HG02885 (cell line): ENCODE data around the gene IQCK.

Experiments used
- ATAC-seq: cut with Tn5 transposase; IDR thresholded peaks from one replicate; pipeline ENCODE4 v1.9.1; 2021; ENCODE audit warnings: mild to moderate bottlenecking; ENCODE audit not compliant: unreplicated experiment, poor library complexity

IQCK gene

GRCh38 chr16:19830902-19831560 is 113.0 kb downstream of the IQCK start:
- no peak for ATAC-seq

- no peak for ATAC-seq
Measured at GRCh38 chr16:19831678-19832077, 113.6 kb downstream of the IQCK start.

- ATAC-seq, result no peak
Measured at GRCh38 chr16:19833176-19833575, 115.1 kb downstream of the IQCK start.

GRCh38 chr16:19833581-19833980 is 115.5 kb downstream of the IQCK start:
- no peak for ATAC-seq

- no peak for ATAC-seq
Measured at GRCh38 chr16:19835196-19835595, 117.1 kb downstream of the IQCK start.

GRCh38 chr16:19835968-19836421 is 117.9 kb downstream of the IQCK start:
- no peak for ATAC-seq

- no peak for ATAC-seq
Measured at GRCh38 chr16:19837331-19837980, 119.4 kb downstream of the IQCK start.

GRCh38 chr16:19837984-19838707 is 120.1 kb downstream of the IQCK start:
- no peak for ATAC-seq

GRCh38 chr16:19840524-19841110 is 122.5 kb downstream of the IQCK start:
- ATAC-seq, result no peak

GRCh38 chr16:19841184-19841583 is 123.1 kb downstream of the IQCK start:
- no peak for ATAC-seq

- ATAC-seq, result no peak
Measured at GRCh38 chr16:19842426-19843157, 124.5 kb downstream of the IQCK start.

- ATAC-seq, result no peak
Measured at GRCh38 chr16:19843371-19843770, 125.3 kb downstream of the IQCK start.

- no peak for ATAC-seq
Measured at GRCh38 chr16:19844945-19845641, 127.0 kb downstream of the IQCK start.

GRCh38 chr16:19846436-19846835 is 128.4 kb downstream of the IQCK start:
- no peak for ATAC-seq

- no peak for ATAC-seq
Measured at GRCh38 chr16:19848756-19849155, 130.7 kb downstream of the IQCK start.

GRCh38 chr16:19850131-19850817 is 132.2 kb downstream of the IQCK start:
- no peak for ATAC-seq

GRCh38 chr16:19851476-19851875 is 133.4 kb downstream of the IQCK start:
- no peak for ATAC-seq

- no peak for ATAC-seq
Measured at GRCh38 chr16:19853132-19853741, 135.2 kb downstream of the IQCK start.
